Panc1 (cell line): ENCODE data around the gene MRM1. TPM values are rescaled to one million over a fixed set of nuclear protein-coding genes. Genes with fewer than 3 reads are reported as not detected.

ENCODE experiments used
- ATAC-seq: fragments of 200-7000 bp; cut with Tn5 transposase; 2 replicates; pipeline ENCODE4 v1.9.1; 2020; ENCODE audit warnings: mild to moderate bottlenecking, moderate library complexity
- BruUV-seq: library from RNA; stranded (reverse); fragments of 400-500 nt; replicated peaks from 2 replicates; lab custom pipeline; 2021; lab: Mats Ljungman, UMichigan
- CTCF ChIA-PET: fragments of 300-600 bp; sonication (Branson Sonifier 250); formaldehyde crosslinking; loops from one replicate; lab custom pipeline; 2022; ENCODE audit warnings: antibody characterized with exemption; lab: Charles Lee
- POLR2A ChIA-PET: fragments of 300-600 bp; sonication (Branson Sonifier 250); formaldehyde crosslinking; loops from one replicate; lab custom pipeline; 2022; ENCODE audit warnings: antibody characterized with exemption; lab: Charles Lee
- DNase-seq: peaks from one replicate; pipeline ENCODE4 v3.0.0-alpha.2; 2010; ENCODE audit warnings: low read depth, low spot score
- H3K27ac ChIP-seq: 2 replicates; pipeline ENCODE4 v1.5.1; 2011; ENCODE audit warnings: mild to moderate bottlenecking, low read length, inconsistent platforms
- H3K27me3 ChIP-seq: fragments of 200-500 bp; sonication (Bioruptor generic); 2 replicates; pipeline ENCODE4 v1.6.0; 2014; ENCODE audit warnings: low read length, inconsistent platforms; ENCODE audit not compliant: control insufficient read depth, insufficient read depth
- H3K36me3 ChIP-seq: fragments of 200-500 bp; sonication (Bioruptor generic); 2 replicates; pipeline ENCODE4 v1.5.1; 2014; ENCODE audit warnings: inconsistent platforms, mild to moderate bottlenecking, low read length, moderate library complexity; ENCODE audit not compliant: control insufficient read depth, insufficient read depth
- H3K4me1 ChIP-seq: 2 replicates; pipeline ENCODE4 v1.5.1; 2011; ENCODE audit warnings: inconsistent platforms, mild to moderate bottlenecking, low read length, moderate library complexity; ENCODE audit not compliant: control insufficient read depth, insufficient read depth
- H3K4me3 ChIP-seq, 2 experiments: 2 replicates each; pipeline ENCODE4 v1.5.1; 2011 to 2012; ENCODE audit warnings: low read depth in 2 of 2, low read length in 2 of 2, mild to moderate bottlenecking in 2 of 2, inconsistent platforms in 1 of 2, moderate library complexity in 1 of 2
- H3K9me3 ChIP-seq: fragments of 200-500 bp; sonication (Bioruptor generic); 2 replicates; pipeline ENCODE4 v1.5.1; 2014; ENCODE audit warnings: low read depth, mild to moderate bottlenecking, inconsistent platforms, low read length, moderate library complexity; ENCODE audit not compliant: control insufficient read depth, insufficient read depth
- POLR2AphosphoS5 ChIP-seq: IDR thresholded peaks from 2 replicates; pipeline ENCODE4 v1.6.1; 2012; ENCODE audit warnings: mild to moderate bottlenecking, low read depth, low read length, moderate library complexity
- SIN3A ChIP-seq: IDR thresholded peaks from 2 replicates; pipeline ENCODE4 v1.6.1; 2012; ENCODE audit warnings: low read depth, mild to moderate bottlenecking, low read length, moderate library complexity, borderline replicate concordance; ENCODE audit not compliant: insufficient read depth
- TCF7L2 ChIP-seq: IDR thresholded peaks from 2 replicates; pipeline ENCODE4 v1.6.1; 2011; ENCODE audit warnings: mild to moderate bottlenecking, low read depth, low read length, inconsistent platforms
- in situ Hi-C: cut with HindIII; loops from 2 replicates; pipeline ENCODE4 v1.10.0; 2016; ENCODE audit warnings: low sequenced_read_pairs, low pct_unique_long_range_greater_than_20kb
- intact Hi-C: fragments of 100-400 bp; cut with micrococcal nuclease; formaldehyde crosslinking; loops from one replicate; pipeline ENCODE4 v1.10.0; 2022; ENCODE audit not compliant: unreplicated experiment
- total RNA-seq: library from RNA; stranded (reverse); gene quantifications from one replicate; pipeline ENCODE4 v1.2.1, GENCODE V29; 2021; ENCODE audit not compliant: unreplicated experiment
- TF ChIP-seq, protein P1 (sequence below), 2 experiments: IDR thresholded peaks; 2 replicates each; pipeline ENCODE4 v1.6.1; 2011 to 2012; ENCODE audit warnings: low read depth in 2 of 2, control low read depth in 1 of 2, low read length in 1 of 2, mild to moderate bottlenecking in 1 of 2, moderate library complexity in 1 of 2; ENCODE audit not compliant: insufficient read depth in 1 of 2
- TF ChIP-seq, protein P2 (sequence below): fragments of 450-650 bp; IDR thresholded peaks from 2 replicates; pipeline ENCODE4 v1.5.1; 2017; ENCODE audit warnings: mild to moderate bottlenecking

Gene MRM1
- total RNA-seq, 1 experiment from 2014 or later, result 7.8 TPM

DNA sequence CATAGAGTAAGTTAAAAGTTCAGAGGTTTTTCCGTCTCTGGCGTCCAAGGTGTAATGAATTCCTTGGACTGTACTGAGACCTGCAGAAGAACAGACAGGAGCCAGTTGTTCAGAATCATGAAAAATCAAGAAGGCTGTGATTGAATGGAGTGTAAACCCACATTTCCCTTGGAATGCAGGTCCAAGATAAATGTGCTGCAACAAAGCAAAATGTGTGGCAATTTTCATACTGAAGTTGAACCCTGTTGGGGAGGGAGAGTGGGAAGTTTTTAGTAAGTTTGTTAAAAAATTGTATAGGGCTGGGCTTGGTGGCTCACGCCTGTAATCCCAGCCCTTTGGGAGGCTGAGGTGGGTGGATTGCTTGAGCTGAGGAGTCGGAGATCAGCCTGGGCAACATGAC, 35.3 kb upstream of the MRM1 start:
- DNase-seq (no peak), ATAC-seq (no peak)
- H3K27me3 ChIP-seq, result no peaks in the 10 kb centered on the region
- BruUV-seq, result no TSS peak
- peaks cover 4% of the 10 kb centered on the region for H3K36me3 ChIP-seq
- POLR2A ChIA-PET, result interaction anchor here (0.6 kb wide), 1 partner anchor 28 kb away, joined by 3 read pairs; no protein-coding TSS in a partner anchor
- TF ChIP-seq SIN3A, result no peak
- TF ChIP-seq, protein P1, sequence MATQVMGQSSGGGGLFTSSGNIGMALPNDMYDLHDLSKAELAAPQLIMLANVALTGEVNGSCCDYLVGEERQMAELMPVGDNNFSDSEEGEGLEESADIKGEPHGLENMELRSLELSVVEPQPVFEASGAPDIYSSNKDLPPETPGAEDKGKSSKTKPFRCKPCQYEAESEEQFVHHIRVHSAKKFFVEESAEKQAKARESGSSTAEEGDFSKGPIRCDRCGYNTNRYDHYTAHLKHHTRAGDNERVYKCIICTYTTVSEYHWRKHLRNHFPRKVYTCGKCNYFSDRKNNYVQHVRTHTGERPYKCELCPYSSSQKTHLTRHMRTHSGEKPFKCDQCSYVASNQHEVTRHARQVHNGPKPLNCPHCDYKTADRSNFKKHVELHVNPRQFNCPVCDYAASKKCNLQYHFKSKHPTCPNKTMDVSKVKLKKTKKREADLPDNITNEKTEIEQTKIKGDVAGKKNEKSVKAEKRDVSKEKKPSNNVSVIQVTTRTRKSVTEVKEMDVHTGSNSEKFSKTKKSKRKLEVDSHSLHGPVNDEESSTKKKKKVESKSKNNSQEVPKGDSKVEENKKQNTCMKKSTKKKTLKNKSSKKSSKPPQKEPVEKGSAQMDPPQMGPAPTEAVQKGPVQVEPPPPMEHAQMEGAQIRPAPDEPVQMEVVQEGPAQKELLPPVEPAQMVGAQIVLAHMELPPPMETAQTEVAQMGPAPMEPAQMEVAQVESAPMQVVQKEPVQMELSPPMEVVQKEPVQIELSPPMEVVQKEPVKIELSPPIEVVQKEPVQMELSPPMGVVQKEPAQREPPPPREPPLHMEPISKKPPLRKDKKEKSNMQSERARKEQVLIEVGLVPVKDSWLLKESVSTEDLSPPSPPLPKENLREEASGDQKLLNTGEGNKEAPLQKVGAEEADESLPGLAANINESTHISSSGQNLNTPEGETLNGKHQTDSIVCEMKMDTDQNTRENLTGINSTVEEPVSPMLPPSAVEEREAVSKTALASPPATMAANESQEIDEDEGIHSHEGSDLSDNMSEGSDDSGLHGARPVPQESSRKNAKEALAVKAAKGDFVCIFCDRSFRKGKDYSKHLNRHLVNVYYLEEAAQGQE (IDR thresholded peaks at IDR 0.05; ENCODE audit: insufficient read depth in 1 of 2, low read depth in 2 of 2, low read length in 1 of 2), result no peak
- TF ChIP-seq POLR2AphosphoS5, result no peak
- TF ChIP-seq, protein P2, sequence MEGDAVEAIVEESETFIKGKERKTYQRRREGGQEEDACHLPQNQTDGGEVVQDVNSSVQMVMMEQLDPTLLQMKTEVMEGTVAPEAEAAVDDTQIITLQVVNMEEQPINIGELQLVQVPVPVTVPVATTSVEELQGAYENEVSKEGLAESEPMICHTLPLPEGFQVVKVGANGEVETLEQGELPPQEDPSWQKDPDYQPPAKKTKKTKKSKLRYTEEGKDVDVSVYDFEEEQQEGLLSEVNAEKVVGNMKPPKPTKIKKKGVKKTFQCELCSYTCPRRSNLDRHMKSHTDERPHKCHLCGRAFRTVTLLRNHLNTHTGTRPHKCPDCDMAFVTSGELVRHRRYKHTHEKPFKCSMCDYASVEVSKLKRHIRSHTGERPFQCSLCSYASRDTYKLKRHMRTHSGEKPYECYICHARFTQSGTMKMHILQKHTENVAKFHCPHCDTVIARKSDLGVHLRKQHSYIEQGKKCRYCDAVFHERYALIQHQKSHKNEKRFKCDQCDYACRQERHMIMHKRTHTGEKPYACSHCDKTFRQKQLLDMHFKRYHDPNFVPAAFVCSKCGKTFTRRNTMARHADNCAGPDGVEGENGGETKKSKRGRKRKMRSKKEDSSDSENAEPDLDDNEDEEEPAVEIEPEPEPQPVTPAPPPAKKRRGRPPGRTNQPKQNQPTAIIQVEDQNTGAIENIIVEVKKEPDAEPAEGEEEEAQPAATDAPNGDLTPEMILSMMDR, result no peak
- TF ChIP-seq TCF7L2, result no peak
- CTCF ChIA-PET, result no interaction called here
- in situ Hi-C loops (no loop called here), intact Hi-C loops (no loop called here)
- H3K4me3 ChIP-seq, result no peak overlapping the region
- H3K4me1 ChIP-seq, result no peaks in the 10 kb centered on the region
- H3K9me3 ChIP-seq, result no peaks in the 10 kb centered on the region
- no peak overlapping the region for H3K27ac ChIP-seq

DNA sequence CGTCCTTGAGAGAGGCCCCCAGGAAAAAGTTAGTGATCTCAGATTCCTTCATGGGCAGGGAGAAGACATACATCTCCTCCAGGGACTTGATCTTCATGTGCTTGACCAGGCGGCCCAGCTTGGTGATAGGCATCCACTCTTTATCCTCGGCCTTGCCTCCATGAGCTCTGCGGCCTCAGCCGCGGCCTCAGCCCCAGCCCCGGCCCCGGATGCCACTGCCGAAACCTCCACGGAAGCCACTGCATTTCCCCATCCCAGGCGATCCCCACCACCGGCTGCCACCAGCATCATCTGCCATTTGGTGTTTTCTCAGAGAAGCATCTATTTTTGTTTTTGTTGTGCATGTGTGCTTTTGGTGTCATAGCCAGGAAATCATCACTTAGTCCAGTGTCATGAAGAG, 26.4 kb upstream of the MRM1 start:
- no peaks in the 10 kb centered on the region for H3K9me3 ChIP-seq
- H3K4me1 ChIP-seq, result no peaks in the 10 kb centered on the region
- ATAC-seq, result no peak
- intact Hi-C loops (no loop called here), in situ Hi-C loops (no loop called here)
- CTCF ChIA-PET, result no interaction called here
- POLR2A ChIA-PET, result no interaction called here
- BruUV-seq, result no TSS peak
- H3K36me3 ChIP-seq, result peaks cover 17% of the 10 kb centered on the region
- no peaks in the 10 kb centered on the region for H3K27me3 ChIP-seq
- no peak overlapping the region for H3K27ac ChIP-seq
- no peak overlapping the region for H3K4me3 ChIP-seq
- no peak for DNase-seq
- no peak for TF ChIP-seq SIN3A
- no peak for TF ChIP-seq TCF7L2
- TF ChIP-seq, protein P1 (IDR thresholded peaks at IDR 0.05; ENCODE audit: insufficient read depth in 1 of 2, low read depth in 2 of 2, low read length in 1 of 2), result no peak
- TF ChIP-seq, protein P2, result no peak
- TF ChIP-seq POLR2AphosphoS5, result no peak
